OCI-LY3 (cell line): ENCODE results near the gene IVD.

Experiments
- H2AFZ ChIP-seq: fragments of 200-600, 300-600 bp; shearing (Covaris generic); 2 replicates; pipeline ENCODE4 v1.6.0; 2014; ENCODE audit warnings: antibody characterized with exemption, low read depth, low read length
- H3K27ac ChIP-seq: fragments of 200-600, 300-600 bp; sonication (generic); 2 replicates; pipeline ENCODE4 v1.5.1; 2014; ENCODE audit warnings: mild to moderate bottlenecking, low read length, moderate library complexity, mixed read lengths
- H3K27me3 ChIP-seq: fragments of 200-600, 300-600 bp; sonication (generic); 2 replicates; pipeline ENCODE4 v1.6.1; 2014; ENCODE audit warnings: low read depth, low read length, mixed read lengths
- H3K36me3 ChIP-seq: fragments of 200-600, 300-600 bp; sonication (generic); replicated peaks from 2 replicates; pipeline ENCODE3; 2014; ENCODE audit warnings: low read depth, low read length, mixed read lengths
- H3K4me1 ChIP-seq: fragments of 300-600, 200-600 bp; sonication (generic); 2 replicates; pipeline ENCODE4 v1.6.1; 2014; ENCODE audit warnings: low read length, mixed read lengths
- H3K4me2 ChIP-seq: fragments of 200-600, 300-600 bp; sonication (generic); 2 replicates; pipeline ENCODE4 v1.6.1; 2014; ENCODE audit warnings: low read length, mixed read lengths
- H3K4me3 ChIP-seq: fragments of 300-600, 200-600 bp; sonication (generic); 2 replicates; pipeline ENCODE4 v1.5.1; 2014; ENCODE audit warnings: antibody characterized with exemption, mild to moderate bottlenecking, low read length, moderate library complexity
- H3K79me2 ChIP-seq: fragments of 300-600, 200-600 bp; shearing (Covaris generic); 2 replicates; pipeline ENCODE4 v1.6.1; 2014; ENCODE audit warnings: mild to moderate bottlenecking, low read length, mixed read lengths
- H3K9ac ChIP-seq: fragments of 300-600, 200-600 bp; shearing (Covaris generic); 2 replicates; pipeline ENCODE4 v1.6.0; 2014; ENCODE audit warnings: mild to moderate bottlenecking, low read length, moderate library complexity
- H3K9me3 ChIP-seq: fragments of 200-600, 300-600 bp; shearing (Covaris generic); 2 replicates; pipeline ENCODE4 v1.6.1; 2014; ENCODE audit warnings: low read length, mixed read lengths; ENCODE audit not compliant: insufficient read depth
- H4K20me1 ChIP-seq: fragments of 200-600, 300-600 bp; sonication (generic); 2 replicates; pipeline ENCODE4 v1.6.1; 2016; ENCODE audit warnings: low read length, mixed read lengths; ENCODE audit not compliant: insufficient read depth
- EZH2phosphoT487 ChIP-seq: fragments of 200-600 bp; shearing (Covaris generic); IDR thresholded peaks from 2 replicates; pipeline ENCODE4 v1.6.1; 2018; ENCODE audit warnings: antibody characterized with exemption, mixed run types, low read depth
- TF ChIP-seq, protein P1 (sequence below): fragments of 200-600, 300-600 bp; sonication (generic); IDR thresholded peaks from 2 replicates; pipeline ENCODE4 v1.5.1; 2014; ENCODE audit warnings: antibody characterized with exemption, low read length, low read depth

Gene IVD

DNA sequence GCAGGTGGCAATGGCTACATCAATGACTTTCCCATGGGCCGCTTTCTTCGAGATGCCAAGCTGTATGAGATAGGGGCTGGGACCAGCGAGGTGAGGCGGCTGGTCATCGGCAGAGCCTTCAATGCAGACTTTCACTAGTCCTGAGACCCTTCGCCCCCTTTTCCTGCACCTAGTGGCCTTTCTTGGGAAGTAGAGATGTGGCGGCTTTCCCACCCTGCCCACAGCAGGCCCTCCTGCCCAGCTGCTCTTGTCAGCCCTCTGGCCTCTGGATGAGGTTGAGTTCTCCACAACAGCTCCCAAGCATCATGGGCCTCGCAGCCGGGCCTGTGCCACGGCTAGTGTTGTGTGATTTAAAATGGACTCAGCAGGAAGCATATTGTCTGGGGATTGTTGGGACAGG, 12.5 kb downstream of the IVD start:
- Histone ChIP-seq H3K27ac (no peak overlapping the region), H2AFZ (no peak overlapping the region), H3K36me3 (peaks cover 24% of the 10 kb centered on the region), H3K4me3 (no peak overlapping the region), H3K9ac (no peak overlapping the region), H3K4me1 (peaks cover 10% of the 10 kb centered on the region; the same call in 1 of the 2 replicates), H4K20me1 (no peaks in the 10 kb centered on the region), H3K79me2 (no peaks in the 10 kb centered on the region), H3K9me3 (no peaks in the 10 kb centered on the region), H3K4me2 (no peak overlapping the region), H3K27me3 (no peaks in the 10 kb centered on the region)
- no peak for TF ChIP-seq EZH2phosphoT487
- TF ChIP-seq, protein P1, sequence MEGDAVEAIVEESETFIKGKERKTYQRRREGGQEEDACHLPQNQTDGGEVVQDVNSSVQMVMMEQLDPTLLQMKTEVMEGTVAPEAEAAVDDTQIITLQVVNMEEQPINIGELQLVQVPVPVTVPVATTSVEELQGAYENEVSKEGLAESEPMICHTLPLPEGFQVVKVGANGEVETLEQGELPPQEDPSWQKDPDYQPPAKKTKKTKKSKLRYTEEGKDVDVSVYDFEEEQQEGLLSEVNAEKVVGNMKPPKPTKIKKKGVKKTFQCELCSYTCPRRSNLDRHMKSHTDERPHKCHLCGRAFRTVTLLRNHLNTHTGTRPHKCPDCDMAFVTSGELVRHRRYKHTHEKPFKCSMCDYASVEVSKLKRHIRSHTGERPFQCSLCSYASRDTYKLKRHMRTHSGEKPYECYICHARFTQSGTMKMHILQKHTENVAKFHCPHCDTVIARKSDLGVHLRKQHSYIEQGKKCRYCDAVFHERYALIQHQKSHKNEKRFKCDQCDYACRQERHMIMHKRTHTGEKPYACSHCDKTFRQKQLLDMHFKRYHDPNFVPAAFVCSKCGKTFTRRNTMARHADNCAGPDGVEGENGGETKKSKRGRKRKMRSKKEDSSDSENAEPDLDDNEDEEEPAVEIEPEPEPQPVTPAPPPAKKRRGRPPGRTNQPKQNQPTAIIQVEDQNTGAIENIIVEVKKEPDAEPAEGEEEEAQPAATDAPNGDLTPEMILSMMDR: no peak

DNA sequence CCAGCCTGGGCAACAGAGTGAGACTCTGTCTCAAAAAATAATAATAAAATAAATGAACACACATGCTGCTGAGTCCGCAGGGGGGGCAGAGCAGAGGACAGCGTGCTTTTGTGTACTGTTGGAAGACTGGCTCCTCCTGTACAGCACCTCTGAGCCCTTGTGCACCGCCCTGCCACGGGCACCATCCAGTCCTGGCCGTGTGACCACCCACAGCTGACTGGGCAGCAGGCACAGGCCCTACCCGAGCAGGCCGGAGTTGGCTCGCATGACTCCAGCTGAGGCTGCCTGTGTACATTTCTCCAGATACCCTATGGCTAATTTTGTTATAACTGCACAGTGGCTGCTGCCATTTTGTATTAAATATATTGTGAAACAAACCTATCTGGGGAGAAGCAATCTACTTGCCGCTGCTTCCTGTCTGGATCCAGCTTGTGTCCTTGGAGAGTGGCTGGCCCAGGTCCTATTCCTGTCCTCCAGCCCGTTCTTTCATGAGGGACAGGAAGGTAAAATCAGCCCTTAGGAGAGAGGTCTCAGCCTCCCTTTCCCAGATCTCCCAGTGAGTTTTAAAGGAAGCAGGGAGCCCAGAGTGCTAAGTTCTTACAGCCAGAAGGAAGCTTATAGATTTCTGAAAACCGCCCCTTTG, 14.6 kb downstream of the IVD start:
- no peak overlapping the region for H3K27ac ChIP-seq
- peaks cover 11% of the 10 kb centered on the region for H3K36me3 ChIP-seq
- peaks cover 10% of the 10 kb centered on the region; the same call in 1 of the 2 replicates for H3K4me1 ChIP-seq
- H3K4me2 ChIP-seq: no peak overlapping the region
- H3K4me3 ChIP-seq: no peak overlapping the region
- H3K9ac ChIP-seq: no peak overlapping the region
- H3K9me3 ChIP-seq: no peaks in the 10 kb centered on the region
- no peak overlapping the region for H2AFZ ChIP-seq
- H3K79me2 ChIP-seq: no peaks in the 10 kb centered on the region
- no peaks in the 10 kb centered on the region for H4K20me1 ChIP-seq
- TF ChIP-seq EZH2phosphoT487: no peak
- TF ChIP-seq, protein P1: no peak
- H3K27me3 ChIP-seq: no peaks in the 10 kb centered on the region

DNA sequence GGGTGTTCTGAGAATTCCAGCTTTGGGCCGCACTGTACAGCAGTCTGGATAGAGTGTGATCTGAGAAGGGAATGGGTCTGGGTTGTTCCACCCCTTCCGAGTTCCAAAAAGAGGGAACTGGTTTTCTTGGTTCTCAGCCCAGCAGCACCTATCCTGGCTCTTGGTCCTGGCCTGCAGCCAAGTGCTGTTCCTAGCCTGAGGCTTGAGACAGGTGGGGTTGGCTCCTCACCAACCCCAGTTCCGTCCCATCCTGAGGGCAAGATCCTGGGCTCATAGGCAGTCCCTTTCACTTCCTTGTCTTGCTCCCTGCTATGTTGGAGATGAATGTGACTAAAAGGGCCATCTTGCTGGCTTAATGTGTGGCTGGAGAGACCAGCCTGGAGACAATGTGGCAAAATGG, 15.2 kb downstream of the IVD start:
- Histone ChIP-seq H3K9ac (no peak overlapping the region), H2AFZ (no peak overlapping the region), H3K4me2 (no peak overlapping the region), H3K79me2 (no peaks in the 10 kb centered on the region), H3K36me3 (peaks cover 7% of the 10 kb centered on the region), H3K9me3 (no peaks in the 10 kb centered on the region), H3K27ac (no peak overlapping the region), H3K27me3 (no peaks in the 10 kb centered on the region), H3K4me3 (no peak overlapping the region), H3K4me1 (peaks cover 10% of the 10 kb centered on the region; the same call in 1 of the 2 replicates), H4K20me1 (no peaks in the 10 kb centered on the region)
- TF ChIP-seq, protein P1: no peak
- TF ChIP-seq EZH2phosphoT487: no peak

DNA sequence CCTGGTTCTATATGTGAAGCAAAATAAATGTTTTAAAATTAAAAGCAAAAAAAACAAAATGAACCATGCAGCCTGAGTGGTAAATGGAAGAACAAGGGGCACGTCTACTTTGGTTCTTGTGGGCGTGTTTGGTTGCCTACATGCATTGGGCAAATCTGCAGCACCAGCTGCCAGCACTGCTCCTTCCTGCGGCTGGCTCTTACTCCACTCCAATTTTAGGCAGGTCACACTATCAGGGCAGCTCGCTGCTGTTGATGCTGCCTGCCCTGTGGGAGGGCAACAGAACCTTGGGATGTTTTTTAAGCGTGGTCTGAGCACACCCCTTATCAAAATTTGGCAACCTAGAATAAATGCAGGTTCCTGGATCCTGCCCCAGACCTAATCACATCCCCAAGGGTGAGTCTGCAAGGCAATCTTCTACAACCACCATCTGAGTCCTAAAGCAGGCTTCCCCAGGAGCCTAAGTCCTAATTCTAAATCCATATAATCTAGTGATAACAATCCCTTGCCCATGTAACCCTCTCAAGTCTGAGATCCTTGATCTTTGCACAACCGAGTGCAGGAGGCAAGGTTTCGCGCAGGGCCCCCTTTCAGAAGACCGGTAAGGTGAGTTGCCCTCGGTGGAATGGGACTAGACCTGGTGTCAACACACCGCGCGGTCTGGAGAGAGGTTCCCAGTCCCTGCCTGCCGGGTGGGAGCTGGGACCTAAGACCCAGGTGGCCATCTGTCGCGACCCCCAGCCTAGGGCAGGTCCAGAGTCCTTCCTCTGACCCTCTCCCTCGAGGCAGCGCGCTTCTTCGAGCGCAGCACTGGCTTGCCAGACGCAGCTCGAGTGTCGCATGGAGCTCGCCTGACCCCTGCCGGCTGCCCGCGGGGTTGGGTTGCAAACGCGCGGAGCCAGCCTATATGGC, 15.9 kb downstream of the IVD start:
- H3K4me2 ChIP-seq: peak overlapping the region; percentile 81
- H3K36me3 ChIP-seq: peaks cover 2% of the 10 kb centered on the region
- H2AFZ ChIP-seq: no peak overlapping the region
- H3K27me3 ChIP-seq: no peaks in the 10 kb centered on the region
- H3K4me3 ChIP-seq: peak overlapping the region; percentile 58
- peaks cover 10% of the 10 kb centered on the region; the same call in 1 of the 2 replicates for H3K4me1 ChIP-seq
- peak overlapping the region; percentile 27; the same call in 1 of the 2 replicates for H3K9ac ChIP-seq
- H3K9me3 ChIP-seq: no peaks in the 10 kb centered on the region
- H3K27ac ChIP-seq: no peak overlapping the region
- no peak for TF ChIP-seq EZH2phosphoT487
- TF ChIP-seq, protein P1: peak; percentile 85
- no peaks in the 10 kb centered on the region for H3K79me2 ChIP-seq
- no peaks in the 10 kb centered on the region for H4K20me1 ChIP-seq
